HEK293 (cell line): ENCODE measurements around the gene RPL3.

Experiments
- AEBP2 ChIP-seq: fragments of 450-650 bp; formaldehyde crosslinking; IDR thresholded peaks from 2 replicates; pipeline ENCODE4 v1.5.1; 2016; ENCODE audit warnings: missing biosample characterization, missing genetic modification characterization, borderline replicate concordance
- BCL11A ChIP-seq: fragments of 450-650 bp; formaldehyde crosslinking; IDR thresholded peaks from 2 replicates; pipeline ENCODE4 v1.5.1; 2016; ENCODE audit warnings: low read depth, missing biosample characterization, missing genetic modification characterization
- HOXC10 ChIP-seq: sonication (generic); formaldehyde crosslinking; IDR thresholded peaks from 2 replicates; pipeline ENCODE4 v1.8.1; 2023; ENCODE audit warnings: mild to moderate bottlenecking, missing genetic modification reagents
- KLF8 ChIP-seq: fragments of 450-650 bp; formaldehyde crosslinking; IDR thresholded peaks from 2 replicates; pipeline ENCODE4 v1.5.1; 2016; ENCODE audit warnings: missing biosample characterization, missing genetic modification characterization
- RBAK ChIP-seq: fragments of 450-650 bp; formaldehyde crosslinking; IDR thresholded peaks from 2 replicates; pipeline ENCODE4 v1.5.1; 2016; ENCODE audit warnings: missing biosample characterization, missing genetic modification characterization
- REST ChIP-seq: fragments of 450-650 bp; formaldehyde crosslinking; IDR thresholded peaks from 2 replicates; pipeline ENCODE4 v1.5.1; 2016; ENCODE audit warnings: missing biosample characterization, missing genetic modification characterization
- SETDB1 ChIP-seq: IDR thresholded peaks from one replicate; pipeline ENCODE4 v1.6.1; 2017; ENCODE audit warnings: mild to moderate bottlenecking, low read length, moderate library complexity, mixed read lengths; ENCODE audit not compliant: insufficient read length
- SP7 ChIP-seq: fragments of 450-650 bp; formaldehyde crosslinking; IDR thresholded peaks from 2 replicates; pipeline ENCODE4 v1.5.1; 2016; ENCODE audit warnings: missing biosample characterization, missing genetic modification characterization
- WT1 ChIP-seq: fragments of 450-650 bp; formaldehyde crosslinking; IDR thresholded peaks from 2 replicates; pipeline ENCODE4 v1.5.1; 2016; ENCODE audit warnings: missing biosample characterization, missing genetic modification characterization
- ZBTB8A ChIP-seq: fragments of 450-650 bp; formaldehyde crosslinking; IDR thresholded peaks from 2 replicates; pipeline ENCODE4 v1.5.1; 2016; ENCODE audit warnings: missing biosample characterization, missing genetic modification characterization
- ZFP37 ChIP-seq: fragments of 450-650 bp; formaldehyde crosslinking; IDR thresholded peaks from 2 replicates; pipeline ENCODE4 v1.5.1; 2016; ENCODE audit warnings: missing biosample characterization, missing genetic modification characterization
- ZFP41 ChIP-seq: fragments of 450-650 bp; formaldehyde crosslinking; IDR thresholded peaks from 2 replicates; pipeline ENCODE4 v1.5.1; 2016; ENCODE audit warnings: missing biosample characterization, missing genetic modification characterization, borderline replicate concordance
- ZNF114 ChIP-seq: fragments of 450-650 bp; formaldehyde crosslinking; IDR thresholded peaks from 2 replicates; pipeline ENCODE4 v1.5.0; 2017; ENCODE audit warnings: missing biosample characterization, missing genetic modification characterization
- ZNF18 ChIP-seq: fragments of 450-650 bp; formaldehyde crosslinking; IDR thresholded peaks from 2 replicates; pipeline ENCODE4 v1.5.1; 2016; ENCODE audit warnings: missing biosample characterization, missing genetic modification characterization
- ZNF184 ChIP-seq: fragments of 450-650 bp; IDR thresholded peaks from 2 replicates; pipeline ENCODE4 v1.5.1; 2018; ENCODE audit warnings: missing biosample characterization, mild to moderate bottlenecking, missing genetic modification characterization
- ZNF19 ChIP-seq: fragments of 450-650 bp; formaldehyde crosslinking; IDR thresholded peaks from 2 replicates; pipeline ENCODE4; 2016; ENCODE audit warnings: missing biosample characterization, missing genetic modification characterization, low read depth
- ZNF214 ChIP-seq: fragments of 450-650 bp; formaldehyde crosslinking; IDR thresholded peaks from 2 replicates; pipeline ENCODE4 v1.5.1; 2017; ENCODE audit warnings: missing biosample characterization, mild to moderate bottlenecking, missing genetic modification characterization, borderline replicate concordance
- ZNF239 ChIP-seq: fragments of 450-650 bp; formaldehyde crosslinking; IDR thresholded peaks from 2 replicates; pipeline ENCODE4 v1.5.1; 2016; ENCODE audit warnings: missing biosample characterization, missing genetic modification characterization
- ZNF24 ChIP-seq: fragments of 450-650 bp; formaldehyde crosslinking; IDR thresholded peaks from 2 replicates; pipeline ENCODE4 v1.5.1; 2016; ENCODE audit warnings: missing biosample characterization, missing genetic modification characterization
- ZNF514 ChIP-seq: fragments of 450-650 bp; formaldehyde crosslinking; IDR thresholded peaks from 2 replicates; pipeline ENCODE4 v1.5.1; 2016; ENCODE audit warnings: missing biosample characterization, missing genetic modification characterization
- ZNF544 ChIP-seq: fragments of 450-650 bp; formaldehyde crosslinking; IDR thresholded peaks from 2 replicates; pipeline ENCODE4 v1.5.0; 2017; ENCODE audit warnings: missing biosample characterization, missing genetic modification characterization
- ZNF560 ChIP-seq: fragments of 450-650 bp; formaldehyde crosslinking; IDR thresholded peaks from 2 replicates; pipeline ENCODE4 v1.5.1; 2017; ENCODE audit warnings: missing biosample characterization, missing genetic modification characterization, borderline replicate concordance
- ZNF561 ChIP-seq: fragments of 450-650 bp; IDR thresholded peaks from 2 replicates; pipeline ENCODE4 v1.5.1; 2018; ENCODE audit warnings: missing biosample characterization, missing genetic modification characterization, borderline replicate concordance
- ZNF571 ChIP-seq: fragments of 450-650 bp; formaldehyde crosslinking; IDR thresholded peaks from 2 replicates; pipeline ENCODE4 v1.5.0; 2017; ENCODE audit warnings: missing biosample characterization, missing genetic modification characterization
- ZNF610 ChIP-seq: fragments of 450-650 bp; formaldehyde crosslinking; IDR thresholded peaks from 2 replicates; pipeline ENCODE4 v1.5.1; 2016; ENCODE audit warnings: missing biosample characterization, missing genetic modification characterization, borderline replicate concordance
- ZNF623 ChIP-seq: fragments of 450-650 bp; formaldehyde crosslinking; IDR thresholded peaks from 2 replicates; pipeline ENCODE4 v1.5.1; 2016; ENCODE audit warnings: missing biosample characterization, missing genetic modification characterization
- ZNF670 ChIP-seq: fragments of 450-650 bp; formaldehyde crosslinking; IDR thresholded peaks from 2 replicates; pipeline ENCODE4 v1.5.1; 2016; ENCODE audit warnings: missing biosample characterization, missing genetic modification characterization, low read depth
- ZNF777 ChIP-seq: fragments of 450-650 bp; formaldehyde crosslinking; IDR thresholded peaks from 2 replicates; pipeline ENCODE4 v1.5.1; 2017; ENCODE audit warnings: missing biosample characterization, missing genetic modification characterization, borderline replicate concordance
- TF ChIP-seq, protein P1 (sequence below): fragments of 450-650 bp; formaldehyde crosslinking; conservative IDR thresholded peaks from 2 replicates; pipeline ENCODE4 v1.5.1; 2016; ENCODE audit warnings: low read depth, missing biosample characterization, missing genetic modification characterization

Gene RPL3

DNA sequence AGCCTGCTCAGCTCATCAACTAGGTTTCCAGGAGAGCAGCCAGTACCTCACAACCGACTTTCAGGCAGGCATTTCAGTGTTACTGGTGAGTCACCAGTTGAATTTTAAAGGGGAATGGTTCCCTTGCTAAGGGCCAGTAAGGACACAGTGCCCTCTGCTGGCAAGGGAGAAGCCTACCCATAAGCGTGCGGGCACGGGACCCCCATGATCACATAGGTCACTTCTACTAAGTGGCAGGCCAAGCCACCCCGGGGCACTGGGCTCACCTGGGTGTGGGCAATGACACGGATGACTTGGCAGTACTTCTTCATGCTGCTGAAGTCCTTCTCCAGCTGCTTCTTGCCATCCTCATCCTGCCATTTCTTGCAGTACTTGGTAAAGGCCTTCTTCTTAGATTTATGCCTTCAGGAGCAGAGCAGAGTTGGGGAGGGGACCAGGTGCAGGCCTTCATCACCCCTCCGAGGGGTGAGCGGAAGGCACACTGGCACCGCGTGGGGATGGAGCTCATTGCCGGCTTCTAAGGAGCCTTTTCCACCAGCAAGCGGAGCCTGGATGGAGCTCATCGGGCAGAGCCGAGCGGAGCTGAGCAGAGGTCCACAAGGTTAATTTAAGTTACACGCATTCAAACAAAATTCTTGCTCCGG, 2.9 kb downstream of the RPL3 start (continued):
- TF ChIP-seq ZNF114 (no peak), ZNF18 (tag by site-specific recombination) (no peak), HOXC10 (no peak), ZNF571 (tag by site-specific recombination) (no peak), ZNF184 (tag by site-specific recombination) (peak; percentile 74; the same call in 1 of the 2 replicates), REST (tag by site-specific recombination) (no peak), AEBP2 (no peak), KLF8 (tag by site-specific recombination) (peak; percentile 56), RBAK (tag by site-specific recombination) (no peak), ZNF544 (tag by site-specific recombination) (no peak), ZNF623 (tag by site-specific recombination) (no peak), ZNF610 (no peak), ZBTB8A (0 out of 2 replicates have a peak, but pooled peaks have one; percentile 23), ZNF670 (tag by site-specific recombination) (no peak), ZNF19 (tag by site-specific recombination) (no peak), ZNF777 (tag by site-specific recombination) (no peak), ZNF24 (tag by site-specific recombination) (peak; percentile 65), ZNF214 (tag by site-specific recombination) (no peak), WT1 (tag by site-specific recombination) (no peak), SP7 (tag by site-specific recombination) (peak; percentile 73), ZFP37 (peak; percentile 60; the same call in 1 of the 2 replicates), ZNF560 (tag by site-specific recombination) (no peak), ZNF561 (tag by site-specific recombination) (no peak; the same call in 1 of the 2 replicates), ZNF239 (no peak), ZNF514 (tag by site-specific recombination) (no peak), ZFP41 (tag by site-specific recombination) (no peak), SETDB1 (no peak), BCL11A (tag by site-specific recombination) (peak; percentile 82; the same call in 1 of the 2 replicates)
- TF ChIP-seq, protein P1, sequence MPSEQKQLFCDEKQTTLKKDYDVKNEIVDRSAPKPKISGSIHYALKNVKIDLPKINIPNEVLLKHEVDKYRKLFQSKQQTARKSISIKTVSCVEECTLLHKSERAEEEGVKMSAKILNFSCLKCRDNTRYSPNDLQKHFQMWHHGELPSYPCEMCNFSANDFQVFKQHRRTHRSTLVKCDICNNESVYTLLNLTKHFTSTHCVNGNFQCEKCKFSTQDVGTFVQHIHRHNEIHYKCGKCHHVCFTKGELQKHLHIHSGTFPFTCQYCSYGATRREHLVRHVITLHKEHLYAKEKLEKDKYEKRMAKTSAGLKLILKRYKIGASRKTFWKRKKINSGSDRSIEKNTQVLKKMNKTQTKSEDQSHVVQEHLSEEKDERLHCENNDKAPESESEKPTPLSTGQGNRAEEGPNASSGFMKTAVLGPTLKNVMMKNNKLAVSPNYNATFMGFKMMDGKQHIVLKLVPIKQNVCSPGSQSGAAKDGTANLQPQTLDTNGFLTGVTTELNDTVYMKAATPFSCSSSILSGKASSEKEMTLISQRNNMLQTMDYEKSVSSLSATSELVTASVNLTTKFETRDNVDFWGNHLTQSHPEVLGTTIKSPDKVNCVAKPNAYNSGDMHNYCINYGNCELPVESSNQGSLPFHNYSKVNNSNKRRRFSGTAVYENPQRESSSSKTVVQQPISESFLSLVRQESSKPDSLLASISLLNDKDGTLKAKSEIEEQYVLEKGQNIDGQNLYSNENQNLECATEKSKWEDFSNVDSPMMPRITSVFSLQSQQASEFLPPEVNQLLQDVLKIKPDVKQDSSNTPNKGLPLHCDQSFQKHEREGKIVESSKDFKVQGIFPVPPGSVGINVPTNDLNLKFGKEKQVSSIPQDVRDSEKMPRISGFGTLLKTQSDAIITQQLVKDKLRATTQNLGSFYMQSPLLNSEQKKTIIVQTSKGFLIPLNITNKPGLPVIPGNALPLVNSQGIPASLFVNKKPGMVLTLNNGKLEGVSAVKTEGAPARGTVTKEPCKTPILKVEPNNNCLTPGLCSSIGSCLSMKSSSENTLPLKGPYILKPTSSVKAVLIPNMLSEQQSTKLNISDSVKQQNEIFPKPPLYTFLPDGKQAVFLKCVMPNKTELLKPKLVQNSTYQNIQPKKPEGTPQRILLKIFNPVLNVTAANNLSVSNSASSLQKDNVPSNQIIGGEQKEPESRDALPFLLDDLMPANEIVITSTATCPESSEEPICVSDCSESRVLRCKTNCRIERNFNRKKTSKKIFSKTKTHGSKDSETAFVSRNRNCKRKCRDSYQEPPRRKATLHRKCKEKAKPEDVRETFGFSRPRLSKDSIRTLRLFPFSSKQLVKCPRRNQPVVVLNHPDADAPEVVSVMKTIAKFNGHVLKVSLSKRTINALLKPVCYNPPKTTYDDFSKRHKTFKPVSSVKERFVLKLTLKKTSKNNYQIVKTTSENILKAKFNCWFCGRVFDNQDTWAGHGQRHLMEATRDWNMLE (tag by site-specific recombination): no peak
